Skin epidermis (tissue), 12 donors: ENCODE measurements around the gene SGCG.
"Not testable (repeated sequence)": the region's sequence is repeated elsewhere in the genome, so short reads cannot be mapped to it uniquely, and the experiment has no call there.

Source experiments
- H3K27ac ChIP-seq, 21 experiments: fragments of 200-600 bp; sonication (generic) in 11 of 21; one replicate each; pipeline ENCODE4 v1.5.0; 2020; ENCODE audit warnings: mild to moderate bottlenecking in 3 of 21, inconsistent platforms in 2 of 21, moderate library complexity in 2 of 21
- H3K4me3 ChIP-seq, 7 experiments: fragments of 200-600 bp; sonication (generic) in 2 of 7; one replicate each; pipeline ENCODE4 v1.5.0; 2020; ENCODE audit warnings: inconsistent platforms in 2 of 7, mild to moderate bottlenecking in 2 of 7, moderate library complexity in 1 of 7

The SGCG gene, protein sequence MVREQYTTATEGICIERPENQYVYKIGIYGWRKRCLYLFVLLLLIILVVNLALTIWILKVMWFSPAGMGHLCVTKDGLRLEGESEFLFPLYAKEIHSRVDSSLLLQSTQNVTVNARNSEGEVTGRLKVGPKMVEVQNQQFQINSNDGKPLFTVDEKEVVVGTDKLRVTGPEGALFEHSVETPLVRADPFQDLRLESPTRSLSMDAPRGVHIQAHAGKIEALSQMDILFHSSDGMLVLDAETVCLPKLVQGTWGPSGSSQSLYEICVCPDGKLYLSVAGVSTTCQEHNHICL

DNA sequence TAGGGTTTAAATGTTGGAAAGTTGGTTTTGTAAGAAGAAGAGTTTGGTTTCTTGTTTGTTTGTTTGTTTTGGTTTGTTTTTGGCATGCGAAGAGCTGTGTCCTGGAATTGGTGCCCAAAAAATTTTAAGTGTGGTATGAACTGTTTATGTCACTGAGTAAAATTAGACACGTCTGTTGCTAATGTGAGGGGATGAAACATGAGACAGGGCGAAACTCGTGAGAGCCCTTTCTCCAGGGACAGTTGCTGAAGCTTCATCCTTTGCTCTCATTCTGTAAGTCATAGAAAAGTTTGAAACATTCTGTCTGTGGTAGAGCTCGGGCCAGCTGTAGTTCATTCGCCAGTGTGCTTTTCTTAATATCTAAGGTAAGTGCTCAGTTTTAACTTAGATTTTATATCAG lies at the start of gene SGCG:
TSS of gene SGCG (plus strand) at position 269 of the 400 bp plus-strand sequence. CDS start 22,716 bp downstream, outside the sequence.
- no peak within 1 kb of the TSS for H3K4me3 ChIP-seq
- peak within 1 kb of the TSS in 2 of 21 experiments; percentile 26 to 35 for H3K27ac ChIP-seq

DNA sequence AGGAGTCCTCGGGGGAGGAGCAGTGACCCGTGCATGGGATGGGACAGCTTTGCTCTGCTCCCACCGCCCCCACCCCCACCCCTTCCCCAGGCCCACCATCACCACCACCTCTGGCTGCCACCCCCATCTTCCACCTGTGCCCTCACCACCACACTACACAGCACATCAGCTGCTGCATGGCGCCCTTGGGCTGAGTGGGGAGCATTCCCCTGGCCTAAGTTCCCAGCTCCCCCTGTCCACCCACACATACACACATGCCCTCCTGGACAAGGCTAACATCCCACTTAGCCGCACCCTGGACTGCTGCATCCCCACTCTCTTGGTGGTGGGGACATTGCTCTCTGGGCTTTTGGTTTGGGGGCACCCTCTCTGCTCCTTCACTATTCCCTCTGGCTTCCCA lies 46.2 kb upstream of the SGCG start:
- H3K4me3 ChIP-seq: no peak overlapping the region
- H3K27ac ChIP-seq: no peak overlapping the region

- H3K27ac ChIP-seq: no peak overlapping the region
- no peak overlapping the region for H3K4me3 ChIP-seq
Measured at GRCh38 chr13:23140492-23140891, 40.3 kb upstream of the SGCG start.

DNA sequence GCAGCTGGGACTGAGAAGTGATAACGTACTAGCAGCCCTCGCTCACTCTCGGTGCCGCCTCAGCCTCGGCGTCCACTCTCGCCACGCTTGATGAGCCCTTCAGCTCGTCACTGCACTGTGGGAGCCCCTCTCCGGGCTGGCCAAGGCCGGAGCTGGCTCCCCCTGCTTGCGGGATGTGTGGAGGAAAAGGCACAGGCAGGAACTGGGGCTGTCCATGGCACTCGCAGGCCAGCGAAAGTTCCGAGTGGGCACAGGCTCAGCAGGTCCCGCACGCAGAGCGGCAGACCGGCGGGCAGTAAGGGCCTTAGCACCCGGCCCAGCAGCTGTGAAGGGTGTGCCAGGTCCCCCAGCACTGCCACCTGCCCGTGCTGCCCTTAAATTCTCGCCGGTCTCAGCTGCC lies 38.8 kb upstream of the SGCG start:
- H3K4me3 ChIP-seq: no peak overlapping the region
- H3K27ac ChIP-seq: no peak overlapping the region

- H3K4me3 ChIP-seq, H3K27ac ChIP-seq: not testable (repeated sequence)
Measured at GRCh38 chr13:23142607-23143006, 38.2 kb upstream of the SGCG start.

DNA sequence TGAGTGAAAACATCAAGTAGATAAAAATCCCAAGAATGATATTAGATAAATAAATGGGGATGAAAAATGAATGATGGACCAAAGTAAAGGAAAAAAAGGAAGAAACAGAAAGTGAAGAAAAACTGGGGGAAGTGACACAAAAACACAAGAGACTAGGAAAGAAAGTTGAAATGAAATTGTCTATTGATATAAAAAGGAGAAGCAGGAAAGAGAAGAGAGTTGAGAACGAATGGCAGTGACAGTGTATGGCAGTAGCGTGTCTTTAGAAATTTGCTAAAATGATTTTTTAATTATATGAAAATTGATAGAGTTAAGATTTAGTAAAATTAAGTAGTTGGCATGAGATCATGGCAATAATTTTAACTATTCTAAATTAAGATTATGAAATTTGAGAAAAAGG lies 36.3 kb upstream of the SGCG start:
- Histone ChIP-seq H3K27ac (no peak overlapping the region), H3K4me3 (no peak overlapping the region)

DNA sequence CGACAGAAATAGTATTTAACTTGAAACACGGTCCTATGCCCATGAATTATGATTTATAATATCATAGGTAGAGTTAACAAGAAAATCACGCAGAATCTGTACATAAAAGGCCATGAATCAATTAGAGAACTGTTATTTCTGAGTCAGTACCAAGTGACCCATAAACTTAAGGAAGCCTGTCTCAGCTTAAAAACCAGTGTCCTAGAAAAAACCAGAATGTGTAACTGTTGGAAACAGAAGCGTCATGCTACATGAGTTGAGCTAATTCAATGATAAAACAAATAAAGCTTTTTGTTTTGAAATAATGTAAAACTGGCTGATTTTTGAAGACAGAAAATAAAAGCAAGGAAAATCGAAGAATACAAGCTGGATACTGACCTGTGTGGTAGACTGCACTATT lies 34.8 kb upstream of the SGCG start:
- Histone ChIP-seq H3K4me3 (no peak overlapping the region), H3K27ac (no peak overlapping the region)

DNA sequence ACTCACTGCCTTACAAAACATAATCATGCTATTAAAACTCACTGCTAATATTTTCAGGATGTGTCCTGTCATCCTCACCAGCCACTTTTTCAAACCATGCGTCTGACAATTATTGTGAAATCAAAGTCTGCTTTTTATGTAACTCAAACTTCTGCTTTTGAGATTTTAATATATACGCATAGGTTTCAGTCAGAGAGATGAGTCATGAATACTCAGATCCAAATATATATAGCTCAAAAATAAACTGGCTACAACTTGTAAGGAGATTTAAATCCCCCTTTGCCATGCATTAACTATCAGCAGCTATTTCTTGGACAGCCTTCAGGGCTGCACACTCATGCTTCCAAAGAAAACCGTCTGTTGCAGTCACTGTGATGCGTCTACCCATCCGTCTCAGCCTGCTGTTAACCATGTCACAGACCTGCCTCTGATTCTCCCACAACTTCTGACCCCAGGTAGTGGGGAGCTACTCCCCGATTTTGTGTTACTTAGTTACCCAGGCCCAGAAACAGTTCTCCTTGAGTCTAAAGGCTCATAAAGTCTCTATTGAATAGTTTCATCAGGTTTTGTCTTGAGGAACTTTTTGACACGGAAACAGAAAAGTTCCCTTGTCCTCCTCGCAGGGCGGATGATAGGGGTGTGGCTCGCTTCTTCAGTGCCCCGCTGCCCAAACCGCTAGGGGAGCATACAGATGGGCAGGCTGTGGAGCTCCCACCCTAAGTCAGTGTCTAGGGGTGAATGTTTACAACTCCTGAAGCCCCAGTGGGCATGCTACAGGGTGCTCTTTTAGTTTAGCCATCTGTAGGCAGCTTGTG lies 33.8 kb upstream of the SGCG start:
- Histone ChIP-seq H3K4me3 (no peak overlapping the region), H3K27ac (peak overlapping the region in 7 of 21 experiments; percentile 20 to 73 (median 31))

GRCh38 chr13:23147827-23148226 lies 33.0 kb upstream of the SGCG start:
- Histone ChIP-seq H3K27ac (peak overlapping the region in 1 of 21 experiments; percentile 60), H3K4me3 (no peak overlapping the region)

DNA sequence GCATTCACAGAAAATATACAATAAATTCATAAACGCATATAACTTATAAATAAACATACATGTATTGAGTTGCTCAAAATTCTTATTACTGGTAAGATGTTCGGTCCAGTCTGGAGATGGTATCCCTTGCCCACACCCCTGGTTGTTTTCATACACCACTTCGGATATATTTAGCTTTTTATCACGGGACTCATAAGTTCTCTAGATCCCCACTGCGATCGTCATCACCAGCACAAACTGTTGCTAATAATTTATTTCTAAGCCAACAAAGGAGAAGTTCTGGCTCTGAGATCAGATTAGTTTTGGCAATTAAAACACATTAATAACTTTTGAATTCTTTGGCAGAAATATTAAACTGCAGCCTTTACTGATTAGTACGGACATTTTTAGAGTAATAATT lies 23.0 kb upstream of the SGCG start:
- no peak overlapping the region for H3K4me3 ChIP-seq
- H3K27ac ChIP-seq: no peak overlapping the region

GRCh38 chr13:23159205-23159759 lies 21.5 kb upstream of the SGCG start:
- Histone ChIP-seq H3K4me3 (peak overlapping the region in 5 of 7 experiments; percentile 2 to 39 (median 33)), H3K27ac (peak overlapping the region in 2 of 21 experiments; percentile 22 to 43)

- Histone ChIP-seq H3K4me3 (peak overlapping the region in 6 of 7 experiments; percentile 2 to 39 (median 26)), H3K27ac (peak overlapping the region in 2 of 21 experiments; percentile 22 to 64)
Measured at GRCh38 chr13:23159760-23160637, 20.8 kb upstream of the SGCG start.

DNA sequence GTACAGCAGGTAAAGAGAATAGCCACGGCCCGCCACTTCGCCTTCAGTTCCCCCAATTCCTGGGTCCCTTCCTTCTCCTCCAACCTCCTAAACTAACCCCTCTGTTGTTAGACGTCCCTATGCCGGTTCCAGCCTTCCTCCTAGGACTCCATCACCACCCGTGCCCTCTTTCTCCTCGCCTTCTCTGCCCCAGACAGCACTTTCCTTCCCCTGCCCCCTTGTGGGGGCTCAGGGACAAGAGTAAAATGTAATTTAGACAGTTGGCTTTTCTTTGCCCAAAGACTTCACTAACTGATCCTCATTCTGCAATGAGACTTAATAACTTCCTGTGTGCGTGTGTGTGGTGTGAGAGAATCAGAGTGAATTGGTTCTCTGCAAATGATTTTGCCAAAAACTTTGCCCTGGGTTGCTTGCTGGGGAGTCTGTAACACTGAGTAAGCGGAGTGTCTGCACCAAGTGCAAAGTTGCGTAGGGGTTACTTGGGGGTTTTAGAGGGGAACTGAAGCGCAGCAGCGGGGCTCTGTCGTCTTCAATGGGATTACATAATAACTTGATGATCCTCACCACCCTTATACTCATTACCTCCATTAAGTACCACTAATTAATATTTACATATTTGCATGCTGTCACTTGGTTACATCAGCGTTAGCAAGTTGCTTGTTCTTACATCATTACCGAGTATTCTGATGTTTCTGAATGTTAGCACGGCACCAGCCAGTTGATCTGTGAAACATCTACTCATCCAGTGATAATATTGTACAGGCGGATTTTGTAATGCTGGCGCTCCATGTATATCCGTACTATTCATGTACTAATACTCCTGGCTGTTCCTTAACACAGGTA lies 19.9 kb upstream of the SGCG start:
- peak overlapping the region in 4 of 7 experiments; percentile 2 to 39 (median 33) for H3K4me3 ChIP-seq
- H3K27ac ChIP-seq: peak overlapping the region in 2 of 21 experiments; percentile 22 to 64

- Histone ChIP-seq H3K27ac (no peak overlapping the region), H3K4me3 (no peak overlapping the region)
Measured at GRCh38 chr13:23161481-23161825, 19.3 kb upstream of the SGCG start.

DNA sequence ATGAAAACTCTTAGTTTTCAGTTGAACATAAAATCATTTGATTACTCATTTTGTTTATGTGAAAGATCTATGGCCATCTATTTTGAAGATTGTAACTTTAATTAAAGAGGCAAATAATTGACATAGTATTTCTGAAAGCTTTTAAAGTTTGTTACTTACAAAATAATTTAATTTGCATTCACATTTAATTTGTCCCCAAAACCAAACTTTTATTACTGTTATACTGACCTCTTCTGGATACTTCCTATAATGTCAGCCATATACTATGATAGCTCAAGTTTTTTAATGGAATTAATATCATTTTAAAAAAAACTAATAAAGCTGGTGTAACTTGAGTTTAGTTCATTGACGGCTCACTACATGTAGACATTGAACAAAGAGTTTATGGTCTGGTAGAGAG lies 4.9 kb upstream of the SGCG start:
- no peak overlapping the region for H3K4me3 ChIP-seq

GRCh38 chr13:23182142-23182541 lies 1.4 kb downstream of the SGCG start:
- Histone ChIP-seq H3K4me3 (no peak overlapping the region), H3K27ac (no peak overlapping the region)

More for the DNA sequence above, 4.9 kb upstream of the SGCG start:
- no peak overlapping the region for H3K27ac ChIP-seq

DNA sequence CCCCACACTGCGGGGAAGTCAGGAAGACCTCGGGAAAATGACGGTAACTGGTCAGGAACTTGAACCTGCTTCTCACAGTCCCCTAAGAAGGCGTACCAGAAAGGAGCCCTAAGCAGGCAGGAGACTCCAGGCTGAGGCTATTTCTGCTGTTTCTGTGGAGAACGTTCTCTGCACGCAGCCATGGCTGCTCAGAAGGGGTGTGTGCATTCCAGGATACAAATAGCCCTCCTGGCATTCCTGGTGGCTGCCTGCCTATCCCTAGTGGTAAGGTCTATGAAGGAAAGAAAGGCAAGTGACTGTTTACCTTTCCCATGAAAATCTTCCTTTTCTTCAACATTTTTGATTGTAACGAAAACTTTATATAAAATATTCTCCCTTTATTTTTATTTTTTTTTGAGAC lies 2.5 kb downstream of the SGCG start:
- Histone ChIP-seq H3K4me3 (no peak overlapping the region), H3K27ac (no peak overlapping the region)

GRCh38 chr13:23185542-23185941 lies 4.8 kb downstream of the SGCG start:
- no peak overlapping the region for H3K4me3 ChIP-seq
- no peak overlapping the region for H3K27ac ChIP-seq

DNA sequence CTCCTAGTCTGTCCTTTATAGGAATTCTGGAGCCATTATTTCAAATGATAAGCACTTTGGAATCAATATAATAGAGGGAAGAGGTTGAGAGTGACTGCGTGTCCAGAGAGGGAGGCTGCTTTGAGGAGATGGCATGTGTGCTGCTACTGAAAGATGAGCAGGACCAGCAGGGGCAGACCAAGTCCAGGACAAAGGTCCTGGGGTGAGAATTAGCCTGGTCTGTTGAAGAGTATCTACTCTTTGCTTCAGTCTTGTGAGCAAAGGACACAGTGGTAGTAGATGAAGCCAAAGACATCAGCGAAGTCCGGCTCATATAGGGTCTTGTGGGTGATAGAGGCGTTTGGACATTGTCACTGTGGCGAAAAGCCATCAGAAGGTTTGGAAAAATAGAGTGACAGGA lies 21.1 kb downstream of the SGCG start:
- Histone ChIP-seq H3K27ac (no peak overlapping the region), H3K4me3 (no peak overlapping the region)
